H9 (cell line): Measurements from ENCODE around the gene SEPTIN12. TPM values are rescaled to one million over a fixed set of nuclear protein-coding genes. Genes with fewer than 3 reads are reported as not detected.

Experiments used
- DNase-seq: peaks from one replicate; pipeline ENCODE4 v3.0.0-alpha.2; 2017
- H2AFZ ChIP-seq: one replicate; pipeline ENCODE4 v1.6.1; 2013; ENCODE audit warnings: mild to moderate bottlenecking, low read length, control low read depth, moderate library complexity
- H2AK5ac ChIP-seq: 2 replicates; pipeline ENCODE4 v1.6.1; 2013; ENCODE audit warnings: low read length, control low read depth, mixed read lengths; ENCODE audit not compliant: insufficient read length
- H2BK120ac ChIP-seq: one replicate; pipeline ENCODE4 v1.6.1; 2013; ENCODE audit warnings: low read depth, mild to moderate bottlenecking, low read length, control low read depth, inconsistent platforms; ENCODE audit not compliant: poor library complexity, severe bottlenecking
- H2BK12ac ChIP-seq: 2 replicates; pipeline ENCODE4 v1.6.1; 2013; ENCODE audit warnings: low read length, control low read depth, mixed read lengths, low read depth; ENCODE audit not compliant: insufficient read length
- H2BK15ac ChIP-seq: 2 replicates; pipeline ENCODE4 v1.6.1; 2013; ENCODE audit warnings: low read depth, low read length, control low read depth
- H2BK20ac ChIP-seq: one replicate; pipeline ENCODE4 v1.6.1; 2013; ENCODE audit warnings: low read depth, mild to moderate bottlenecking, low read length, control low read depth, inconsistent platforms; ENCODE audit not compliant: poor library complexity, severe bottlenecking
- H2BK5ac ChIP-seq: 2 replicates; pipeline ENCODE4 v1.6.1; 2013; ENCODE audit warnings: low read length, control low read depth, mixed read lengths; ENCODE audit not compliant: insufficient read length
- H3K14ac ChIP-seq: 2 replicates; pipeline ENCODE4 v1.6.1; 2013; ENCODE audit warnings: low read length, control low read depth; ENCODE audit not compliant: insufficient read depth
- H3K18ac ChIP-seq: 2 replicates; pipeline ENCODE4 v1.6.1; 2013; ENCODE audit warnings: low read depth, mild to moderate bottlenecking, mixed read lengths, low read length, control low read depth; ENCODE audit not compliant: insufficient read length
- H3K23ac ChIP-seq: 2 replicates; pipeline ENCODE4 v1.6.1; 2013; ENCODE audit warnings: low read length, control low read depth, mixed read lengths, low read depth; ENCODE audit not compliant: insufficient read length
- H3K23me2 ChIP-seq: 2 replicates; pipeline ENCODE4 v1.6.1; 2013; ENCODE audit warnings: low read depth, mild to moderate bottlenecking, mixed read lengths, low read length, control low read depth; ENCODE audit not compliant: insufficient read length, poor library complexity, severe bottlenecking
- H3K27ac ChIP-seq: 2 replicates; pipeline ENCODE4 v1.5.1; 2013; ENCODE audit warnings: low read length, control low read depth, mixed read lengths, low read depth; ENCODE audit not compliant: insufficient read length
- H3K27me3 ChIP-seq: 2 replicates; pipeline ENCODE4 v1.6.1; 2013; ENCODE audit warnings: low read length, control low read depth, inconsistent platforms; ENCODE audit not compliant: insufficient read depth
- H3K4ac ChIP-seq: 2 replicates; pipeline ENCODE4 v1.6.1; 2013; ENCODE audit warnings: low read depth, mild to moderate bottlenecking, control low read depth, inconsistent platforms, low read length, moderate library complexity
- H3K4me1 ChIP-seq: 2 replicates; pipeline ENCODE4 v1.6.1; 2013; ENCODE audit warnings: low read length, control low read depth, inconsistent platforms; ENCODE audit not compliant: insufficient read depth
- H3K4me2 ChIP-seq: 2 replicates; pipeline ENCODE4 v1.6.1; 2013; ENCODE audit warnings: low read length, control low read depth, mixed read lengths; ENCODE audit not compliant: insufficient read length, insufficient read depth
- H3K56ac ChIP-seq: 2 replicates; pipeline ENCODE4 v1.6.1; 2013; ENCODE audit warnings: low read depth, mild to moderate bottlenecking, mixed read lengths, low read length, control low read depth; ENCODE audit not compliant: insufficient read length
- H3K79me1 ChIP-seq: 2 replicates; pipeline ENCODE4 v1.6.1; 2013; ENCODE audit warnings: low read depth, mild to moderate bottlenecking, moderate library complexity, low read length, control low read depth, inconsistent platforms; ENCODE audit not compliant: insufficient read depth, poor library complexity, severe bottlenecking
- H3K79me2 ChIP-seq: 2 replicates; pipeline ENCODE4 v1.6.1; 2013; ENCODE audit warnings: low read length, control low read depth, inconsistent platforms; ENCODE audit not compliant: insufficient read depth
- H3K9ac ChIP-seq: 2 replicates; pipeline ENCODE4 v1.6.1; 2013; ENCODE audit warnings: low read length, control low read depth, mixed read lengths; ENCODE audit not compliant: insufficient read length; ENCODE audit errors: extremely low read depth
- H3K9me3 ChIP-seq: one replicate; pipeline ENCODE4 v1.6.1; 2013; ENCODE audit warnings: low read depth, low read length, inconsistent platforms; ENCODE audit not compliant: control insufficient read depth
- H3T11ph ChIP-seq: one replicate; pipeline ENCODE4 v1.6.1; 2013; ENCODE audit warnings: mild to moderate bottlenecking, low read length, control low read depth, inconsistent platforms
- H4K20me1 ChIP-seq: one replicate; pipeline ENCODE4 v1.6.1; 2013; ENCODE audit not compliant: control insufficient read depth, insufficient read length, insufficient read depth
- H4K5ac ChIP-seq: 2 replicates; pipeline ENCODE4 v1.6.1; 2013; ENCODE audit warnings: low read depth, mild to moderate bottlenecking, mixed read lengths, low read length, control low read depth; ENCODE audit not compliant: insufficient read length
- H4K8ac ChIP-seq: replicated peaks from 2 replicates; pipeline ENCODE4 v1.6.1; 2013; ENCODE audit warnings: low read length, control low read depth, mixed read lengths, low read depth; ENCODE audit not compliant: insufficient read length
- H4K91ac ChIP-seq: 2 replicates; pipeline ENCODE4 v1.6.1; 2013; ENCODE audit warnings: low read depth, mild to moderate bottlenecking, moderate library complexity, mixed read lengths, low read length, control low read depth; ENCODE audit not compliant: insufficient read length
- H3K27ac Mint-ChIP-seq, 3 experiments: 2 replicates in 2 of 3; 3 replicates in 1 of 3; pipeline ENCODE4 v1.8.0; 2020 to 2021; ENCODE audit warnings: mixed read lengths in 3 of 3, mild to moderate bottlenecking in 1 of 3, moderate library complexity in 1 of 3
- H3K27me3 Mint-ChIP-seq: 2 replicates; pipeline ENCODE4 v1.8.0; 2021; ENCODE audit warnings: low read depth, mild to moderate bottlenecking, moderate library complexity, mixed read lengths
- H3K36me3 Mint-ChIP-seq, 3 experiments: 2 replicates in 2 of 3; 3 replicates in 1 of 3; pipeline ENCODE4 v1.8.0; 2020 to 2021; ENCODE audit warnings: low read depth in 3 of 3, mixed read lengths in 3 of 3; ENCODE audit not compliant: insufficient read depth in 1 of 3
- H3K4me1 Mint-ChIP-seq, 2 experiments: 2 replicates each; pipeline ENCODE4 v1.8.0; 2020; ENCODE audit warnings: mixed read lengths in 2 of 2
- H3K4me3 Mint-ChIP-seq, 2 experiments: 2 replicates in 1 of 2; 3 replicates in 1 of 2; pipeline ENCODE4 v1.8.0; 2020 to 2021; ENCODE audit warnings: mild to moderate bottlenecking in 2 of 2, mixed read lengths in 2 of 2, moderate library complexity in 1 of 2
- H3K9me3 Mint-ChIP-seq, 2 experiments: 2 replicates in 1 of 2; 3 replicates in 1 of 2; pipeline ENCODE4 v1.8.0; 2020; ENCODE audit warnings: mild to moderate bottlenecking in 2 of 2, mixed read lengths in 2 of 2, moderate library complexity in 1 of 2
- WGBS: extraction: QIAGEN DNeasy Blood & Tissue Kit; methylation state at CpG from one replicate; pipeline ENCODE4 v1.1.7; 2013; ENCODE audit warnings: missing lambda C conversion rate, low lambda C conversion rate, mixed read lengths; ENCODE audit not compliant: insufficient read length; ENCODE audit errors: extremely low coverage; 5-methylcytosine and 5-hydroxymethylcytosine counted together
- total RNA-seq: library from RNA; stranded (reverse); gene quantifications from 2 replicates; pipeline ENCODE4 v1.2.1, GENCODE V29; 2021
- TF ChIP-seq, protein P1 (sequence below): fragments of 200-600 bp; sonication (generic); conservative IDR thresholded peaks from 3 replicates; pipeline ENCODE4 v1.8.0; 2021; ENCODE audit warnings: antibody characterized with exemption, mild to moderate bottlenecking

Gene SEPTIN12
- total RNA-seq, 1 experiment from 2014 or later: 0.48 TPM

DNA sequence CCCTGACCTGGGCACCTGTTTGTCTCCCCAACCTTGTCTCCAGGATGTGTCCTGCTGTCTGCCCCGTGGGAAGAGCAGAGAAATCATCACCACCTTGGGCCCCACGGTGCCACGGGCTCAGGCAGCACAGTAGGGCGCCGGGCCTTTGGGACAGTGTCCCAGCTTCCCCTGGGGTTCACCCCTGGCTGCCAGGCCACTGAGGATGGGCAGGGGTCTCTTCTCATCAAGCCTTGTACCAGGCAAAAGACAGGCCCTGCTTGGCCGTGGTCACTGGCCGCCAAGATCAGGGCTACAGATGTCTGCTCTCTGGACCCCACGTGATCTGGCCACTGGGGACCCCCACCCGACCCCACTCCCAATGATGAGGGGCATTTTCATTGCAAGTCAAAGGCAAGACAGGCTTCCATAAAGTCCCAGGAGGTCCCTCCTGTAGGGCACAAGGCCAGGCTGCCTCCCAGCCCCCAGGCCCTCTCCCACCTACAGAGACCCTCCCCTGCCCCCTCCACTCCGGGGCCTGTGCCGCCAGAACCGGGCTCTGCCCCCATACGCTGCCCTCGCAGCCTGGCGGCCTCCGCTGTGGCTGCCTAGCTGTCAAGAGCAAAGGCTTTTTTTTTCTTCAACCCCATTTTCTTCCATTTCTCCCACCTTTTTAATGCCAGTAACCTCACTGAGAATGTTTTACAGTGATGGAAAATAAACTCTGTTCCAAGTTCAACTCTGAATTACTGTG, 39.3 kb downstream of the SEPTIN12 start:
- Mint-ChIP-seq H3K27ac (no peak overlapping the region), H3K27me3 (no peaks in the 10 kb centered on the region), H3K4me3 (no peak overlapping the region), H3K4me1 (peaks cover 4 to 14% of the 10 kb centered on the region in 2 experiments; a peak in 3 of 4 replicates), H3K9me3 (no peaks in the 10 kb centered on the region), H3K36me3 (peaks cover 6 to 24% (median 22%) of the 10 kb centered on the region in 3 experiments; a peak in 6 of 7 replicates)
- Histone ChIP-seq H2BK20ac (no peak overlapping the region), H3T11ph (no peak overlapping the region), H3K4me1 (no peaks in the 10 kb centered on the region), H3K4ac (no peak overlapping the region), H3K9ac (no peak overlapping the region), H2BK5ac (no peak overlapping the region), H3K14ac (no peak overlapping the region), H2BK120ac (no peak overlapping the region), H3K79me2 (no peaks in the 10 kb centered on the region), H2BK12ac (no peak overlapping the region), H3K23ac (no peak overlapping the region), H3K23me2 (no peaks in the 10 kb centered on the region), H3K9me3 (no peaks in the 10 kb centered on the region), H4K91ac (no peak overlapping the region), H3K4me2 (no peak overlapping the region), H2BK15ac (no peak overlapping the region), H3K79me1 (no peaks in the 10 kb centered on the region), H4K5ac (no peak overlapping the region), H3K27me3 (no peaks in the 10 kb centered on the region), H3K56ac (no peak overlapping the region), H4K8ac (no peak overlapping the region), H4K20me1 (no peaks in the 10 kb centered on the region), H2AFZ (no peak overlapping the region), H2AK5ac (no peak overlapping the region), H3K18ac (no peak overlapping the region), H3K27ac (no peak overlapping the region)
- no CpG with 5 or more reads among the region's 16 CpGs for WGBS
- no peak for DNase-seq
- TF ChIP-seq, protein P1, sequence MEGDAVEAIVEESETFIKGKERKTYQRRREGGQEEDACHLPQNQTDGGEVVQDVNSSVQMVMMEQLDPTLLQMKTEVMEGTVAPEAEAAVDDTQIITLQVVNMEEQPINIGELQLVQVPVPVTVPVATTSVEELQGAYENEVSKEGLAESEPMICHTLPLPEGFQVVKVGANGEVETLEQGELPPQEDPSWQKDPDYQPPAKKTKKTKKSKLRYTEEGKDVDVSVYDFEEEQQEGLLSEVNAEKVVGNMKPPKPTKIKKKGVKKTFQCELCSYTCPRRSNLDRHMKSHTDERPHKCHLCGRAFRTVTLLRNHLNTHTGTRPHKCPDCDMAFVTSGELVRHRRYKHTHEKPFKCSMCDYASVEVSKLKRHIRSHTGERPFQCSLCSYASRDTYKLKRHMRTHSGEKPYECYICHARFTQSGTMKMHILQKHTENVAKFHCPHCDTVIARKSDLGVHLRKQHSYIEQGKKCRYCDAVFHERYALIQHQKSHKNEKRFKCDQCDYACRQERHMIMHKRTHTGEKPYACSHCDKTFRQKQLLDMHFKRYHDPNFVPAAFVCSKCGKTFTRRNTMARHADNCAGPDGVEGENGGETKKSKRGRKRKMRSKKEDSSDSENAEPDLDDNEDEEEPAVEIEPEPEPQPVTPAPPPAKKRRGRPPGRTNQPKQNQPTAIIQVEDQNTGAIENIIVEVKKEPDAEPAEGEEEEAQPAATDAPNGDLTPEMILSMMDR: no peak
